A549 (cell line): ENCODE data around the gene NEUROD4.

ENCODE experiments used
- EP300 ChIP-seq, 2 experiments: fragments of >200 bp; sonication (Bioruptor Twin); formaldehyde crosslinking; IDR thresholded peaks; 2 replicates in 1 of 2; 3 replicates in 1 of 2; pipeline ENCODE4 v1.6.1; 2016 to 2017
- ESRRA ChIP-seq: fragments of 150-350 bp; IDR thresholded peaks from 2 replicates; pipeline ENCODE4 v1.6.1; 2014; ENCODE audit warnings: mild to moderate bottlenecking, low read length, borderline replicate concordance
- POLR2A ChIP-seq: IDR thresholded peaks from 2 replicates; pipeline ENCODE4 v1.6.1; 2012; ENCODE audit warnings: mild to moderate bottlenecking, low read length
- RCOR1 ChIP-seq: fragments of 150-350 bp; IDR thresholded peaks from 2 replicates; pipeline ENCODE4 v1.6.1; 2014; ENCODE audit warnings: antibody characterized with exemption, low read length, low read depth
- TF ChIP-seq, protein P1 (sequence below): fragments of 200-600 bp; sonication (generic); IDR thresholded peaks from 2 replicates; pipeline ENCODE4 v1.6.1; 2016; ENCODE audit warnings: antibody characterized with exemption, mild to moderate bottlenecking, moderate library complexity
- TF ChIP-seq, protein P2 (sequence below): fragments of >200 bp; sonication (Bioruptor Twin); formaldehyde crosslinking; IDR thresholded peaks from 3 replicates; pipeline ENCODE4 v1.5.1; 2016

DNA sequence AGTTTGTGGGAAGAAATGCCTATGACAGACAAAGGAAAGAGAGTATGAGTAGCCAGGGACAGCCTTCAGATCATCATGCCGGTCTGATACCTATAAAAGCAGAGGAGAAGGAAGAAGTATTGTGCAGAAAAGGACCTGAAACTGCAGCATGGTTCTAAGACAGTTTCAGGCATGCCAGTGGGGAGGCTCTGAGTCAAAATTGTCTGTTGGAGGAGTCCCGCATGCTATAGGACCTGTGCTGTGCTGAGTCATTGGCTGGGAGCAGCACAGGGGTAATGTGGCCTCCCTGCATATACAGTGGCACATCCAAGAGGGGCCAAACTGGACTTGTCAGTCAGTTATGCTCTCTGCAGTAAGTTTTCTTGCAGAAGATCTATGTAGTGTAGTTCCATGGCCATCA, 40.7 kb downstream of the NEUROD4 start:
- TF ChIP-seq, protein P1, sequence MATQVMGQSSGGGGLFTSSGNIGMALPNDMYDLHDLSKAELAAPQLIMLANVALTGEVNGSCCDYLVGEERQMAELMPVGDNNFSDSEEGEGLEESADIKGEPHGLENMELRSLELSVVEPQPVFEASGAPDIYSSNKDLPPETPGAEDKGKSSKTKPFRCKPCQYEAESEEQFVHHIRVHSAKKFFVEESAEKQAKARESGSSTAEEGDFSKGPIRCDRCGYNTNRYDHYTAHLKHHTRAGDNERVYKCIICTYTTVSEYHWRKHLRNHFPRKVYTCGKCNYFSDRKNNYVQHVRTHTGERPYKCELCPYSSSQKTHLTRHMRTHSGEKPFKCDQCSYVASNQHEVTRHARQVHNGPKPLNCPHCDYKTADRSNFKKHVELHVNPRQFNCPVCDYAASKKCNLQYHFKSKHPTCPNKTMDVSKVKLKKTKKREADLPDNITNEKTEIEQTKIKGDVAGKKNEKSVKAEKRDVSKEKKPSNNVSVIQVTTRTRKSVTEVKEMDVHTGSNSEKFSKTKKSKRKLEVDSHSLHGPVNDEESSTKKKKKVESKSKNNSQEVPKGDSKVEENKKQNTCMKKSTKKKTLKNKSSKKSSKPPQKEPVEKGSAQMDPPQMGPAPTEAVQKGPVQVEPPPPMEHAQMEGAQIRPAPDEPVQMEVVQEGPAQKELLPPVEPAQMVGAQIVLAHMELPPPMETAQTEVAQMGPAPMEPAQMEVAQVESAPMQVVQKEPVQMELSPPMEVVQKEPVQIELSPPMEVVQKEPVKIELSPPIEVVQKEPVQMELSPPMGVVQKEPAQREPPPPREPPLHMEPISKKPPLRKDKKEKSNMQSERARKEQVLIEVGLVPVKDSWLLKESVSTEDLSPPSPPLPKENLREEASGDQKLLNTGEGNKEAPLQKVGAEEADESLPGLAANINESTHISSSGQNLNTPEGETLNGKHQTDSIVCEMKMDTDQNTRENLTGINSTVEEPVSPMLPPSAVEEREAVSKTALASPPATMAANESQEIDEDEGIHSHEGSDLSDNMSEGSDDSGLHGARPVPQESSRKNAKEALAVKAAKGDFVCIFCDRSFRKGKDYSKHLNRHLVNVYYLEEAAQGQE: no peak
- TF ChIP-seq, protein P2, sequence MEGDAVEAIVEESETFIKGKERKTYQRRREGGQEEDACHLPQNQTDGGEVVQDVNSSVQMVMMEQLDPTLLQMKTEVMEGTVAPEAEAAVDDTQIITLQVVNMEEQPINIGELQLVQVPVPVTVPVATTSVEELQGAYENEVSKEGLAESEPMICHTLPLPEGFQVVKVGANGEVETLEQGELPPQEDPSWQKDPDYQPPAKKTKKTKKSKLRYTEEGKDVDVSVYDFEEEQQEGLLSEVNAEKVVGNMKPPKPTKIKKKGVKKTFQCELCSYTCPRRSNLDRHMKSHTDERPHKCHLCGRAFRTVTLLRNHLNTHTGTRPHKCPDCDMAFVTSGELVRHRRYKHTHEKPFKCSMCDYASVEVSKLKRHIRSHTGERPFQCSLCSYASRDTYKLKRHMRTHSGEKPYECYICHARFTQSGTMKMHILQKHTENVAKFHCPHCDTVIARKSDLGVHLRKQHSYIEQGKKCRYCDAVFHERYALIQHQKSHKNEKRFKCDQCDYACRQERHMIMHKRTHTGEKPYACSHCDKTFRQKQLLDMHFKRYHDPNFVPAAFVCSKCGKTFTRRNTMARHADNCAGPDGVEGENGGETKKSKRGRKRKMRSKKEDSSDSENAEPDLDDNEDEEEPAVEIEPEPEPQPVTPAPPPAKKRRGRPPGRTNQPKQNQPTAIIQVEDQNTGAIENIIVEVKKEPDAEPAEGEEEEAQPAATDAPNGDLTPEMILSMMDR: no peak
- TF ChIP-seq RCOR1: no peak
- TF ChIP-seq ESRRA: no peak
- TF ChIP-seq POLR2A: no peak
- no peak for TF ChIP-seq EP300 (IDR thresholded peaks at IDR 0.05)
